ENCODE data around the gene CYP4F8.
A peak's percentile ranks its signal among the peaks of the same experiment; 100 is the strongest.
"Not testable (repeated sequence)": the region's sequence is repeated elsewhere in the genome, so short reads cannot be mapped to it uniquely, and the experiment has no call there.

CYP4F8 gene, protein sequence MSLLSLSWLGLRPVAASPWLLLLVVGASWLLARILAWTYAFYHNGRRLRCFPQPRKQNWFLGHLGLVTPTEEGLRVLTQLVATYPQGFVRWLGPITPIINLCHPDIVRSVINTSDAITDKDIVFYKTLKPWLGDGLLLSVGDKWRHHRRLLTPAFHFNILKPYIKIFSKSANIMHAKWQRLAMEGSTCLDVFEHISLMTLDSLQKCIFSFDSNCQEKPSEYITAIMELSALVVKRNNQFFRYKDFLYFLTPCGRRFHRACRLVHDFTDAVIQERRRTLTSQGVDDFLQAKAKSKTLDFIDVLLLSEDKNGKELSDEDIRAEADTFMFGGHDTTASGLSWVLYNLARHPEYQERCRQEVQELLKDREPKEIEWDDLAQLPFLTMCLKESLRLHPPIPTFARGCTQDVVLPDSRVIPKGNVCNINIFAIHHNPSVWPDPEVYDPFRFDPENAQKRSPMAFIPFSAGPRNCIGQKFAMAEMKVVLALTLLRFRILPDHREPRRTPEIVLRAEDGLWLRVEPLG

DNA sequence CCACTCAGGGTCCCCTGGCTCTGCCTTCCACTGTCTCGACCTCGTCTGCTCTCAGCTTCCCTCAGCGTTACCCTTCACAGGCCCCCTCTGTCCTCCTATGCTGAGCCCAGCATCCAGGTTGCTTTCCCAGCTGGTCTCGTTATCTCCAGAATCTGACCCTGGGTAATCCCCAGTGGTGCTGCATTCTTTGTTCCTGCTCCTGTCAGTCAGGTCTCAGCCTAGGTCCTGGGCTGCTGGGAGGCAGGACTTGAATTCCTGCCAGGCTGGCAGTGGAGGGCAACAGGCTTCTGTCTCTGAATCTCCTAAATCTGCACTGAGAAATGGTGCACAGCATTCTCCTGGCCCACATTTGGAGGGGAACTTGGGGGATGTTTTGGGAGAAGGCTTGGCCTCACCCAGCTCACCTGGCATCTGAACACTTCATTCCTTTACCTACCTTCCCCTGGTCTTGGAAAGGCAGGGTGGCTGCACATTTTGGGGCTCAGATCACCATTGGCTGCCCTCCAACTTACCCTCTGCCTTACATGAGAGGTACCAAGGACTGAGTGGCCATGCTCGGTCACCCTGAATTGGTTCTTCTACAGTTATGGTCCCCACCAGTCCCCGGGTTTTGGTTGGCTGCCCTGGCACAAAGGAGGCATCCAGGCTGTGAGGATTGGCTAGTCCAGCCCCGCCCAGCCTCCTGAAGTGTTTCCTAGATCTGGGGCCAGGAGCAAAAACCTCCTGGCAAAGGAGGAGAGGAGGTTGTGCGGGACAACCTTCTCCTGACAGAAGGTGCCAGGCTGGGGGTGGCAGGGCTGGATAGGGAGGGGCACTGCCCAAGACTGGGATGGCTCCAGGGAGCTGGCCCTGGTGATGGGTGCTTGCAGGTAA lies at the start of gene CYP4F8:
CYP4F8 (plus strand) TSS at position 712 of the 873 bp plus-strand sequence. CDS start 399 bp downstream, outside the sequence.
- Mint-ChIP-seq H3K4me1 (no peaks in the 10 kb centered on the region), H3K27ac (no peak within 1 kb of the TSS), H3K4me3 (no peak within 1 kb of the TSS), H3K9me3 (no peaks in the 10 kb centered on the region), H3K27me3 (peaks cover 24% of the 10 kb centered on the region), H3K36me3 (no peaks in the 10 kb centered on the region)
- no peak for ATAC-seq (ENCODE audit: low read depth)
- no peak for DNase-seq (ENCODE audit: low spot score in 2 of 2)

DNA sequence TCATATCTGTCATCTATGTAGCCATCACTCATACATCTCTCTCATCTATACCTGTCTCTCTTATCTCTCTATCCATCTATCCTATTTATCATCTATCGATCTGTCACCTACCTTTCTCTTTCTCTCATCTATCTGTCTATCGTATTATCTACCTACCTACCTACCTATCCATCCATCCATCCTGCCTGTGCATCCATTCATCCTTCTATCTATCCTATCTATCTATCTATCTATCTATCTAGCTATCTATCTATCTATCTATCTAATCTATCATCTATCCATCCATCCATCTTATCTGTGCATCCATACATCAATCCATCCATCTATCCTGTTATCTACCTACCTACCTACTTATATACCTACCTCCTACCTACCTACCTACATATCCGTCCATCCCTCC lies 44.6 kb upstream of the CYP4F8 start:
- H3K4me3 Mint-ChIP-seq, result no peak overlapping the region
- no peaks in the 10 kb centered on the region for H3K36me3 Mint-ChIP-seq
- H3K9me3 Mint-ChIP-seq, result no peaks in the 10 kb centered on the region
- peaks cover 24% of the 10 kb centered on the region for H3K27me3 Mint-ChIP-seq
- no peak for ATAC-seq (ENCODE audit: low read depth)
- no peaks in the 10 kb centered on the region for H3K4me1 Mint-ChIP-seq
- H3K27ac Mint-ChIP-seq, result no peak overlapping the region
- no peak for DNase-seq (ENCODE audit: low spot score in 2 of 2)

DNA sequence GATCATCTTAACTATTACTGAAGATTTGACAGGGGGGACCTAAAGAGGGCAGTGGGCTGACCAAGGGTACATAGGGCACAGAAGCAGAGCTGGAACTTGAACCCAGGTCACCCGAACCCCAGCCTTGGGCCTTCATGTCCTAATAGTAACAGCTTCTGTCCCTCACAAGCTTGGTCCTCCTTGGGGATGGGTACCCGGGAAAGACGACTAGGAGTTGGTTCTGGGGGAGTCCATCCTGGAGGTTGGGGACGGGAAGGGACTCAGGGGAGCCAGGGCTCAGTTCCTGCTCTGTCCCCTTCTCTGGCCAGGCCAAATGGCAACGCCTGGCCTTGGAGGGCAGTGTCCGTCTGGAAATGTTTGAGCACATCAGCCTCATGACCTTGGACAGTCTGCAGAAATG lies 39.6 kb upstream of the CYP4F8 start:
- H3K9me3 Mint-ChIP-seq, result no peaks in the 10 kb centered on the region
- ATAC-seq (ENCODE audit: low read depth) (no peak), DNase-seq (ENCODE audit: low spot score in 2 of 2) (no peak)
- no peak overlapping the region for H3K4me3 Mint-ChIP-seq
- no peaks in the 10 kb centered on the region for H3K4me1 Mint-ChIP-seq
- no peaks in the 10 kb centered on the region for H3K36me3 Mint-ChIP-seq
- peaks cover 13% of the 10 kb centered on the region for H3K27me3 Mint-ChIP-seq
- H3K27ac Mint-ChIP-seq, result no peak overlapping the region

DNA sequence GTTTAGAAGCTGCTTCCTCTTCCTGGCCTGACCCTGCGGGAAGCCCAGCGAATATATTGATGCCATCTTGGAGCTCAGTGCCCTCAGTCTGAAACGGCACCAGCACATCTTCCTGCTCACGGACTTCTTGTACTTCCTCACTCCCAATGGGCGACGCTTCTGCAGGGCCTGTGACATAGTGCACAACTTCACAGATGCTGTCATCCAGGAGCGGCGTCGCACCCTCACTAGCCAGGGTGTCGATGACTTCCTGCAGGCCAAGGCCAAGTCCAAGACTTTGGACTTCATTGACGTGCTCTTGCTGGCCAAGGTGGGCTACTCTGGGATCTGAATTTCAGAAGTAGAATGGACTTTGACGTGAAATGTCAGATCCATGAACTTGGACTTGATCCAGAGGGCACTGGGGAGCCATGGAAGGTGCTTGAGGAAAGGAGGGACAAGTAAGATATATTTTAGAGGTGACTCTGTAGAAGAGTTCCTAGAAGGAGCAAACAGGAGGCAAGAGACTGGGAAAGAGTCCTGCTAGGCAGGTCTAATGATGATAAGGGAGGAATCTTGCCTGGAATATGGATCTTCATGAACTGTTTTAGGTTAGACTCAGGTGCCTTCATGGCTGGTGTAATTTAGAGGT lies 38.4 kb upstream of the CYP4F8 start:
- H3K4me3 Mint-ChIP-seq, result no peak overlapping the region
- DNase-seq (ENCODE audit: low spot score in 2 of 2) (no peak), ATAC-seq (ENCODE audit: low read depth) (no peak)
- H3K9me3 Mint-ChIP-seq, result no peaks in the 10 kb centered on the region
- H3K36me3 Mint-ChIP-seq, result no peaks in the 10 kb centered on the region
- no peak overlapping the region for H3K27ac Mint-ChIP-seq
- no peaks in the 10 kb centered on the region for H3K4me1 Mint-ChIP-seq
- peaks cover 13% of the 10 kb centered on the region for H3K27me3 Mint-ChIP-seq

DNA sequence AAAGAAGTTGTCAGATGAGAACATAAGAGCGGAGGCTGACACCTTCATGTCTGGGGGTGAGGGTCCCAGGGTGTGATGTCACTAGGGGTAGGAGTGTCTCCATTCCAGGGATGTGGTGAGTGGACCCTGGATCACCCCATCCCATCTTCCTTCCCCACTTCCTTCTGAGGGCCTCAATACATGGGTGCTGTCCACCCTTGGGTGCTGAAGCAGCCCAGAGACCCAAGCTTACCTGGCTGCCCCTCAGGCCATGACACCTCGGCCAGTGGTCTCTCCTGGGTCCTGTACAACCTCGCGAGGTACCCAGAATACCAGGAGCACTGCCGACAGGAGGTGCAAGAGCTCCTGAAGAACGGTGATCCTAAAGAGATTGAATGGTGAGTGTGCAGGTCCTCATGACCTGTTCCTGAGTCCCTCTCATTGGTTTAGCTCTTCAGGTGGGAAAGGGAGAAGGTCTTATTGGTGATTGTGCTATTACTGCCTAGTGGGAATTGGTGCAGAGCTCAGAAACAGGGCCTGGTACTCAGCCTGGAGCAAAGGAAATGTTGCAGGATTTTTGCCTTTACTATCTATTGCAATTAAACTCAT lies 37.7 kb upstream of the CYP4F8 start:
- H3K27me3 Mint-ChIP-seq, result peaks cover 13% of the 10 kb centered on the region
- DNase-seq (ENCODE audit: low spot score in 2 of 2) (no peak), ATAC-seq (ENCODE audit: low read depth) (no peak)
- no peak overlapping the region for H3K4me3 Mint-ChIP-seq
- H3K27ac Mint-ChIP-seq, result no peak overlapping the region
- H3K36me3 Mint-ChIP-seq, result no peaks in the 10 kb centered on the region
- H3K4me1 Mint-ChIP-seq, result no peaks in the 10 kb centered on the region
- no peaks in the 10 kb centered on the region for H3K9me3 Mint-ChIP-seq

DNA sequence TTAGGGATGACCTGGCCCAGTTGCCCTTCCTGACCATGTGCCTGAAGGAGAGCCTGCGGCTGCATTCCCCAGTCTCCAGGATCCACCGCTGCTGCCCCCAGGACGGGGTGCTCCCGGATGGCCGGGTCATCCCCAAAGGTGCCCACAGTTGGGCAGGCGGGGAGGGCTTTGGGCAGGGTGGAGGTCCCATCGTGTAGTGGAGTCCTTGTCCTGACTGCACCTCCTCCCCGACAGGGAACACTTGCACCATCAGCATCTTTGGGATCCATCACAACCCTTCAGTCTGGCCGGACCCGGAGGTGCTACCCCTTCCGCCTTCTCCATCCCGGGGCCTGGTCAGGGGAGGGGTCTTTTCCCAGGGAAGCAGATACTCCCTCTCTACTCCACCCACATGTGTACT lies 31.7 kb upstream of the CYP4F8 start:
- Mint-ChIP-seq H3K27ac (no peak overlapping the region), H3K9me3 (no peaks in the 10 kb centered on the region), H3K4me3 (no peak overlapping the region), H3K36me3 (no peaks in the 10 kb centered on the region), H3K27me3 (peaks cover 15% of the 10 kb centered on the region), H3K4me1 (peaks cover 4% of the 10 kb centered on the region)
- DNase-seq (ENCODE audit: low spot score in 2 of 2) (no peak), ATAC-seq (ENCODE audit: low read depth) (no peak)

DNA sequence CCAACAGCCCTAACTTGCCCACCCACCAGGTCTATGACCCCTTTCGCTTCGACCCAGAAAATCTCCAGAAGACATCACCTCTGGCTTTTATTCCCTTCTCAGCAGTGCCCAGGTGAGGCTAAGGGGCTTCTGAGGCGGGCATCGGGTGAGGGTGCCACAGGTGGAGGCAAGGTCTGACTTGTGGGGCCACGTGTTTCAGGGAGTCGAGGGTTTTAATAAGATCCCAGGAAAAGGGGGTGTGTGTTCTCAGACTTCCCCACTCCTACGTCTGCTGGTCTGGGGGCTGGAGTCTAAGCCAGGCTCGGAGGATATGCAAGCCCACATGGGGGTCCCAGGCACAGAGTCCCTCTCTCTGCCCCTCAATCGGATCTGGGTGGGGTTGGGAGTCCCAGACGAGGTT lies 30.9 kb upstream of the CYP4F8 start:
- Mint-ChIP-seq H3K4me3 (no peak overlapping the region), H3K4me1 (peaks cover 4% of the 10 kb centered on the region), H3K27me3 (peaks cover 15% of the 10 kb centered on the region), H3K27ac (no peak overlapping the region), H3K36me3 (no peaks in the 10 kb centered on the region), H3K9me3 (no peaks in the 10 kb centered on the region)
- DNase-seq (ENCODE audit: low spot score in 2 of 2) (no peak), ATAC-seq (ENCODE audit: low read depth) (no peak)

DNA sequence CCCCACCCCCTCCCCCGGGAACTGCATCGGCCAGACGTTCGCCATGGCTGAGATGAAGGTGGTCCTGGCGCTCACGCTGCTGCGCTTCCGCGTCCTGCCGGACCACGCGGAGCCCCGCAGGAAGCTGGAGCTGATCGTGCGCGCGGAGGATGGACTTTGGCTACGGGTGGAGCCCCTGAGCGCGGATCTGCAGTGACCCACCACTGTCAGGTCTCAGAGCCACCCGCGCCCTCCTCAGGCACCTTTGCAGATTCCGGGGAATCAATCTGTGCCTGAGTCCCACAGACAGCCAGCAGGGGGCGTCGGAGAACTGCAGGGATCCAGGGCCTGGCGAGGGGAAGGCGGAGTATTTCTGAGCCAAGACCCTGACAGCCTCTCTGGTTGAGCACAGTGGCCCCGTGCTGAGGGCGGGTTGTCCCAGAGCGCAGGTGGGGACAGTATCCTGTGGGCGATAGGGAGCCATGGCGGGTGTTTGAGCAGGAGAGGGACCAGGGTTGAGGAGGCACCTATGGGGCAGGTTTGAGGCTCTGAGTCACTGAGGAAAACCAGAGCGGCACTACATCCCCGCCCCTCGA lies 30.4 kb upstream of the CYP4F8 start:
- Mint-ChIP-seq H3K4me1 (peaks cover 4% of the 10 kb centered on the region), H3K4me3 (no peak overlapping the region), H3K27ac (no peak overlapping the region), H3K27me3 (peaks cover 15% of the 10 kb centered on the region), H3K9me3 (no peaks in the 10 kb centered on the region), H3K36me3 (no peaks in the 10 kb centered on the region)
- ATAC-seq (ENCODE audit: low read depth) (peak; percentile 93), DNase-seq (ENCODE audit: low spot score in 2 of 2) (peak; percentile 79 to 89)

DNA sequence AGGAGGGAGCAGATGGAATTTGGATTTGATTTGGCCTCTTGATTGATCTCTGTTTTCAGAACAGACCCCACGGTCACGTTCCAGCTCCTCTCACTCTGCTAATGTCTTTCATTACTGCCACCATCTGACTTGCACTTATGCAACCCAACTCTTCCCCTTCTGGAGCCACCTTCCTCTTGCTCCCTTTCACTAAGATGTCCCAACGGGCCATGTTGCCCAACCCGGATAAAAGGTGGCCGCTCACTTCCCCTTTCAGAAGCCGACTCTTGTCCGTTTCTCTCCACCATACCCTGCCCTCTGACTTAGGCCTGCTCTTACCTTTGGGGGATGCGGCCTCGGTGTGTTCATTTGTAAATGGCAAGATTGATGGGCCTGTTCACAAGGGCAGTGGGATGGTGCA lies 27.4 kb upstream of the CYP4F8 start:
- Mint-ChIP-seq H3K27ac (no peak overlapping the region), H3K4me1 (peaks cover 4% of the 10 kb centered on the region), H3K9me3 (peaks cover 2% of the 10 kb centered on the region), H3K4me3 (no peak overlapping the region), H3K36me3 (no peaks in the 10 kb centered on the region), H3K27me3 (peaks cover 12% of the 10 kb centered on the region)
- ATAC-seq (ENCODE audit: low read depth) (peak; percentile 43), DNase-seq (ENCODE audit: low spot score in 2 of 2) (no peak)

DNA sequence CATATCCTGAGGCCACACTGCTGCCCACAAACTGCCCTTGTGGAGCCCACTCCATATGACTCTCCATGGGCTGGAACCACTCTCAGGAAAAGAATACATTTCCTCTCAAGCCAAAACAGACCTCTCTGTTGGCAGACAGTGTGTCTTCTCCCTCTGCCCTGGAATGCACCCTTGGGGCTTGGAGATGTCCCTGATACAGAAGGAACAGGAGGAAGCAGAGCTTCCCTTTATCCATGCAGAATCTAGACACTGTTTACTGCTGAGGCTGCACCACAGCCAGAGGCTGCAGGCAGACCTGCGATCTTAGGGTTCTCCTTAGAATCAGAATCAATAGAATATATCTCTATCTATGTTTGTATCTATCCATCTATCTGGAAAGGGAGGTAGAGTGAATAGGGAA lies 26.8 kb upstream of the CYP4F8 start:
- Mint-ChIP-seq H3K27ac (no peak overlapping the region), H3K9me3 (peaks cover 2% of the 10 kb centered on the region)

DNA sequence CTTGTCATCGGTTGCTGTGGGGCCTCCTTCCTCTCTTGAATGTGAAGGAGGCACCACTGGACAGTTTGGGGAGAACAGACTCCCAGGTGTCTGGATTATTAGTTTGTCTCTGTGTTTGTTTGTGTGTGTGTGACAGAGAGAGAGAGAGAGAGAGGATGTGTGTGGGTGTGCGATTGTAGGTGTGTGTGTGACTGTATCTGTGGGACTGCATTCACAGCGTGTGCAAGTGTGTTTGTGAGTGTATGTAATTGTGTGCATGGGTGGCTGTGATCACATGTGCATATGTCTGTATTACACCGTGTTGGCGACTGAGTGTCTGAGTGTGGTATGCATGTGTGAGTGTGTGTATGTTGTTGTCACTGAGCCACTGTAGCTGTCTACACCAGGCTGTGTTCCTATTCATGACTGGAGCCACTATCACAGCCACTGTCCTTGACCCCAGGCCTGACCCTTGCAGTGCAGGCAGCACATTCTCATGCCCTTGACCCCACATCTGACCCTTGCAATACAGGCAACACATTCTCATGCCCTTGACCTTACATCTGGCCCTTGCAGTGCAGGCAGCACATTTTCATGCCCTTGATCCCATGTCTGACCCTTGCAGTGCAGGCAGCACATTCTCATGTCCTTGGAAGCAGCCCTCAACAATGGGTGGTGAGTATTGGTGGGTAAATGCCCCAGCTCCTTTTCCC lies 25.1 kb upstream of the CYP4F8 start:
- Mint-ChIP-seq H3K9me3 (peaks cover 4% of the 10 kb centered on the region), H3K27me3 (peaks cover 17% of the 10 kb centered on the region), H3K36me3 (no peaks in the 10 kb centered on the region), H3K4me1 (peaks cover 4% of the 10 kb centered on the region), H3K27ac (no peak overlapping the region), H3K4me3 (no peak overlapping the region)
- ATAC-seq (ENCODE audit: low read depth) (no peak), DNase-seq (ENCODE audit: low spot score in 2 of 2) (no peak)

More for the DNA sequence above, 26.8 kb upstream of the CYP4F8 start:
- DNase-seq (ENCODE audit: low spot score in 2 of 2) (no peak), ATAC-seq (ENCODE audit: low read depth) (no peak)
- peaks cover 4% of the 10 kb centered on the region for H3K4me1 Mint-ChIP-seq
- no peaks in the 10 kb centered on the region for H3K36me3 Mint-ChIP-seq
- H3K4me3 Mint-ChIP-seq, result no peak overlapping the region
- peaks cover 14% of the 10 kb centered on the region for H3K27me3 Mint-ChIP-seq

DNA sequence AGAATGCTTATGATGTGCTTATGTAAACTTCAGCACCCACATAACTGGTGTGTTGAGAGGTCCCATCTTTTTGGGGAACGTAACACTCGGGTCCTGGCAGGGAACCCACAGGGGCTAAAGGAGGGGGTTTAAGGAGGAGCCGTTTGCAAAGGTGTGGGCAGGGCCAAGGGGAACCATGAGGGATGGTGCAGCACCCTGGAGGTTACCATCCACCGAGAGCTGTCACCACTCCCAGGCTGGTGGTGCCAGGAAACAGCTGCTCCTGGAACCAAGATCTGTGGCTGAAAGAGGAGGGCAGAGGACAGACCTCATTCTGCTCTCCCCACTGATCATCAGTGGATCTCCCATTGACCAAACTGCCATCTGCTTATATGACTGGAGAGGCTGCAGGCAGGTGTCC lies 23.2 kb upstream of the CYP4F8 start:
- Mint-ChIP-seq H3K36me3 (no peaks in the 10 kb centered on the region), H3K9me3 (peaks cover 6% of the 10 kb centered on the region), H3K27me3 (peaks cover 14% of the 10 kb centered on the region), H3K27ac (no peak overlapping the region), H3K4me1 (peaks cover 4% of the 10 kb centered on the region), H3K4me3 (no peak overlapping the region)
- ATAC-seq (ENCODE audit: low read depth), result no peak
- no peak for DNase-seq (ENCODE audit: low spot score in 2 of 2)

DNA sequence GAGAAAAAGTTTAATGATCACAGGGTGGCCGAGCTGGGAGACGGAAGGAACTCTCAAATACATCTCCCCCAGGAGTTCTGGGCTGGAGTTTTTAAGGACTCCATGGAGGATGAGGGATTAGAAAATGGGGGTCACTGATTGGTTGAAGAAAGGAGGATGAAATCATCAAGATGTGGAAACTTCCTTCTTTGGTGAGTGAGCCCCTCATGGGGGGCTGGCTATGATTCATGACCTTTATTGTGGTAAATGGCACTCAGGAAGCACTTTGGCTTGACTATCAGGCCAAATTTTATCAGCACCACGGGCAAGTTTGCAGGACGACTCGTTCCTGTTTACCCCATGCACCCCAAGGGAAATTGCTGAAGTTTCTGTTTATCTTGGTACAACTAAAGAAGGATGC lies 22.5 kb upstream of the CYP4F8 start:
- H3K27me3 Mint-ChIP-seq, result peaks cover 14% of the 10 kb centered on the region
- not testable (repeated sequence) for H3K9me3 Mint-ChIP-seq; ATAC-seq (ENCODE audit: low read depth); DNase-seq (ENCODE audit: low spot score in 2 of 2); H3K4me1 Mint-ChIP-seq; H3K27ac Mint-ChIP-seq; H3K36me3 Mint-ChIP-seq; H3K4me3 Mint-ChIP-seq

Measured in memory B cell (primary cell).